ENCODE data around the gene DCX. TPM values are rescaled to one million over a fixed set of nuclear protein-coding genes. Genes with fewer than 3 reads are reported as not detected.

DCX gene
- total and polyA plus RNA-seq, 2 experiments from 2014 or later, result 0.66 to 3.0 TPM

- TF ChIP-seq POLR2AphosphoS5 (IDR thresholded peaks at IDR 0.05; ENCODE audit: low read depth) (no peak), EZH2phosphoT487 (IDR thresholded peaks at IDR 0.05; ENCODE audit: unreplicated experiment) (no peak), CTCF (conservative IDR thresholded peaks at IDR 0.05; ENCODE audit: low read depth in 2 of 2) (no peak), STAT1 (IDR thresholded peaks at IDR 0.05; ENCODE audit: unreplicated experiment) (no peak), ZNF331 (CRISPR knock-in tag; IDR thresholded peaks at IDR 0.05; ENCODE audit: low read depth) (no peak), NANOG (IDR thresholded peaks at IDR 0.05; ENCODE audit: borderline replicate concordance) (no peak), EZH2 (IDR thresholded peaks at IDR 0.05; ENCODE audit: low read depth, unreplicated experiment) (no peak), REST (IDR thresholded peaks at IDR 0.05; ENCODE audit: unreplicated experiment) (no peak)
Observed at GRCh38 chrX:111353793-111354192, 58.2 kb downstream of the DCX start (continued).

DNA sequence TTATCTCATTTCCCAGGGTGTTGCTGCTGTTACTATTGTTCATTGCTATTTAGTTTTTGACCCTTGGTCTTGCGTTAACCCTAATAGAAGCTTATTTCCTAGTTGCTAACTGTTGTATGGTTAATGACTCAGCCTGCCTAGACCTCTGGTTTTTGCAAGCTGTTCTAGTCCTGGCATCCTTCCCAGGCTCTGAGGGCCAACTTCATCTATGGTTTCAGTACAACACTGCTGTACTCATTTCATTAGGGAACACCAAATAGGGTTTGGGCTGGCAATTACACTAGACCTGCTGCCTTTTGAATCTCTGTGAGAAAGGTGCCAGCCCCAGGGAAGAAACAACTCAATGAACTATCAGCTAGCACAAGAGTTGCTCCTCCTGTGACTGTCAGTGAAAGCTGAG lies 59.6 kb downstream of the DCX start:
- H3K79me2 ChIP-seq (replicated peaks; ENCODE audit: insufficient read depth), result no peaks in the 10 kb centered on the region
- H3K4me2 ChIP-seq, result no peak overlapping the region
- H2AFZ ChIP-seq, result no peak overlapping the region
- Mint-ChIP-seq H3K9me3 (no peaks in the 10 kb centered on the region), H3K36me3 (ENCODE audit: low read depth) (no peaks in the 10 kb centered on the region), H3K27ac (no peak overlapping the region), H3K27me3 (ENCODE audit: insufficient read depth, low read depth, poor library complexity) (no peaks in the 10 kb centered on the region), H3K4me1 (no peaks in the 10 kb centered on the region), H3K4me3 (no peak overlapping the region)
- H3K9me2 ChIP-seq (ENCODE audit: insufficient read depth), result no peaks in the 10 kb centered on the region
- H4K20me1 ChIP-seq (replicated peaks; ENCODE audit: insufficient read depth), result no peaks in the 10 kb centered on the region
- H3K4me3 ChIP-seq, result no peak overlapping the region
- ATAC-seq (no peak), DNase-seq (ENCODE audit: low spot score) (no peak)
- no peaks in the 10 kb centered on the region for H3F3A ChIP-seq (replicated peaks; ENCODE audit: low read depth)
- no peaks in the 10 kb centered on the region for H3K27me3 ChIP-seq (ENCODE audit: insufficient read depth)
- no peaks in the 10 kb centered on the region for H3K36me3 ChIP-seq (ENCODE audit: insufficient read depth)
- no peak overlapping the region for H3K27ac ChIP-seq (ENCODE audit: low read depth)
- H3K4me1 ChIP-seq (ENCODE audit: insufficient read depth), result no peaks in the 10 kb centered on the region
- TF ChIP-seq POLR2AphosphoS5 (IDR thresholded peaks at IDR 0.05; ENCODE audit: low read depth) (no peak), NANOG (IDR thresholded peaks at IDR 0.05; ENCODE audit: borderline replicate concordance) (no peak), CREB1 (CRISPR knock-in tag; IDR thresholded peaks at IDR 0.05; ENCODE audit: low read depth) (no peak), ZNF114 (CRISPR knock-in tag; IDR thresholded peaks at IDR 0.05) (no peak), JUNB (IDR thresholded peaks at IDR 0.05; ENCODE audit: unreplicated experiment) (no peak), ZNF331 (CRISPR knock-in tag; IDR thresholded peaks at IDR 0.05; ENCODE audit: low read depth) (no peak)
- TF ChIP-seq, protein P1, sequence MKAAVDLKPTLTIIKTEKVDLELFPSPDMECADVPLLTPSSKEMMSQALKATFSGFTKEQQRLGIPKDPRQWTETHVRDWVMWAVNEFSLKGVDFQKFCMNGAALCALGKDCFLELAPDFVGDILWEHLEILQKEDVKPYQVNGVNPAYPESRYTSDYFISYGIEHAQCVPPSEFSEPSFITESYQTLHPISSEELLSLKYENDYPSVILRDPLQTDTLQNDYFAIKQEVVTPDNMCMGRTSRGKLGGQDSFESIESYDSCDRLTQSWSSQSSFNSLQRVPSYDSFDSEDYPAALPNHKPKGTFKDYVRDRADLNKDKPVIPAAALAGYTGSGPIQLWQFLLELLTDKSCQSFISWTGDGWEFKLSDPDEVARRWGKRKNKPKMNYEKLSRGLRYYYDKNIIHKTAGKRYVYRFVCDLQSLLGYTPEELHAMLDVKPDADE (IDR thresholded peaks at IDR 0.05), result no peak

All from GM23338 (cell line).